ENCODE data around the gene ADNP2.

GRCh38 chr18:80109676-80110078, 615 bp downstream of the ADNP2 start:
- TF ChIP-seq CTCF (IDR thresholded peaks at IDR 0.05; ENCODE audit: low read length), result no peak
- no peak for TF ChIP-seq EZH2 (IDR thresholded peaks at IDR 0.05; ENCODE audit: borderline replicate concordance, low read length)
